Measurements from ENCODE around the gene SRPK2. TPM values are rescaled to one million over a fixed set of nuclear protein-coding genes. Genes with fewer than 3 reads are reported as not detected.

Gene SRPK2
- polyA plus RNA-seq, 1 experiment, result 10.8 TPM

GRCh38 chr7:105126436-105126975 is 262.2 kb downstream of the SRPK2 start:
- TF ChIP-seq, protein P1, sequence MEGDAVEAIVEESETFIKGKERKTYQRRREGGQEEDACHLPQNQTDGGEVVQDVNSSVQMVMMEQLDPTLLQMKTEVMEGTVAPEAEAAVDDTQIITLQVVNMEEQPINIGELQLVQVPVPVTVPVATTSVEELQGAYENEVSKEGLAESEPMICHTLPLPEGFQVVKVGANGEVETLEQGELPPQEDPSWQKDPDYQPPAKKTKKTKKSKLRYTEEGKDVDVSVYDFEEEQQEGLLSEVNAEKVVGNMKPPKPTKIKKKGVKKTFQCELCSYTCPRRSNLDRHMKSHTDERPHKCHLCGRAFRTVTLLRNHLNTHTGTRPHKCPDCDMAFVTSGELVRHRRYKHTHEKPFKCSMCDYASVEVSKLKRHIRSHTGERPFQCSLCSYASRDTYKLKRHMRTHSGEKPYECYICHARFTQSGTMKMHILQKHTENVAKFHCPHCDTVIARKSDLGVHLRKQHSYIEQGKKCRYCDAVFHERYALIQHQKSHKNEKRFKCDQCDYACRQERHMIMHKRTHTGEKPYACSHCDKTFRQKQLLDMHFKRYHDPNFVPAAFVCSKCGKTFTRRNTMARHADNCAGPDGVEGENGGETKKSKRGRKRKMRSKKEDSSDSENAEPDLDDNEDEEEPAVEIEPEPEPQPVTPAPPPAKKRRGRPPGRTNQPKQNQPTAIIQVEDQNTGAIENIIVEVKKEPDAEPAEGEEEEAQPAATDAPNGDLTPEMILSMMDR (IDR thresholded peaks at IDR 0.05; ENCODE audit: insufficient read depth, low read depth, low read length), result no peak
- Histone ChIP-seq H3K27me3 (ENCODE audit: control insufficient read depth, insufficient read depth, low read length) (no peaks in the 10 kb centered on the region), H3K36me3 (ENCODE audit: control insufficient read depth, insufficient read depth, low read length) (peaks cover 5% of the 10 kb centered on the region), H3K4me3 (ENCODE audit: low read depth, low read length) (no peak overlapping the region)
- ChIA-PET CTCF (interaction anchor here (0.7 to 2.7 kb wide), 4 partner anchors 9 to 145 kb away, joined by 3 to 11 read pairs (median 4); no protein-coding TSS in a partner anchor), POLR2A (no interaction called here)
- no peak for DNase-seq (ENCODE audit: low read depth)

DNA sequence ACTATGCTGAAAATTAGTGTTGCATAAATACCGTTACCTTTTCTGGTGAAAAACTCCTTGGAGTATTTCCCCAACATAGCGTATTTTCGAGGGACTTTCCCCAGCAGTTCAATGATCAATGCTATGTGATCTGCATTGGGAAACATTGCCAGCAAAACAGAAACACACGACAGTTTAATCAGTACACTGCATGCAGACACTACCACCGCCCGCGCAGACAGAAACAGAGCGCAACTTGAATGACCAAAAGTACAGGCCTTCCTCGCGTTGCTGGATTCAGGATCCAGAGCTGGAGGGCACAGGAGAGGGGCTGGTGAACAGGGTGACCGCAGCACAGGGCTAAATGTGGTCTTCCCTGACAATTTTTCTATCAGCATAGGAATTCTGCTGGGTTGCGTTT is 263.0 kb downstream of the SRPK2 start:
- ChIA-PET CTCF (interaction anchor here (0.7 to 2.7 kb wide), 4 partner anchors 8 to 145 kb away, joined by 3 to 11 read pairs (median 4); no protein-coding TSS in a partner anchor), POLR2A (no interaction called here)
- H3K27me3 ChIP-seq (ENCODE audit: control insufficient read depth, insufficient read depth, low read length), result no peaks in the 10 kb centered on the region
- no peak for DNase-seq (ENCODE audit: low read depth)
- TF ChIP-seq, protein P1 (IDR thresholded peaks at IDR 0.05; ENCODE audit: insufficient read depth, low read depth, low read length), result no peak
- H3K4me3 ChIP-seq (ENCODE audit: low read depth, low read length), result no peak overlapping the region
- peaks cover 5% of the 10 kb centered on the region for H3K36me3 ChIP-seq (ENCODE audit: control insufficient read depth, insufficient read depth, low read length)

DNA sequence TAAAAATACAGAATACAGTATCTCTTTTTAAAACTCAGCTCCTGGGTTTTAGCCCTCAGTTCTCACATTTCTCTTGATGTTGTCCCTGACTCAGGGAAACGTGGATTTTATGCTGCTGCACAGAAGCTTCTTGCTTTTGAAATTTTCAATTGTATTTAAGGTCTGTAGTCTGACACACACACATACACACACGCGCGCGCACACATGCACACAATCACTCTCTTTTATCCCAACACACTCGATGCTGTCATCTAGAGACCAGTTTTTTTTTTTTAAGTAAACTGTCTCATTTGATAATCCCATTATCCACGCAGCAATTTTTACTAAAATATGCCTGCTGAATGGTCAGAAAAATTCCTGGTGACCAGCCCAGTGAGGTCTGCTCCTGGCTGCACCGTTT is 266.1 kb downstream of the SRPK2 start:
- Histone ChIP-seq H3K27me3 (ENCODE audit: control insufficient read depth, insufficient read depth, low read length) (no peaks in the 10 kb centered on the region), H3K36me3 (ENCODE audit: control insufficient read depth, insufficient read depth, low read length) (peaks cover 6% of the 10 kb centered on the region), H3K4me3 (ENCODE audit: low read depth, low read length) (no peak overlapping the region)
- TF ChIP-seq, protein P1 (IDR thresholded peaks at IDR 0.05; ENCODE audit: insufficient read depth, low read depth, low read length), result no peak
- POLR2A ChIA-PET, result no interaction called here
- DNase-seq (ENCODE audit: low read depth), result no peak
- CTCF ChIA-PET, result interaction anchor here (1.7 kb wide), 1 partner anchor 14 kb away, joined by 5 read pairs; no protein-coding TSS in a partner anchor

GRCh38 chr7:105118612-105119600 is 269.8 kb downstream of the SRPK2 start:
- TF ChIP-seq, protein P1 (IDR thresholded peaks at IDR 0.05; ENCODE audit: insufficient read depth, low read depth, low read length), result no peak
- no peaks in the 10 kb centered on the region for H3K27me3 ChIP-seq (ENCODE audit: control insufficient read depth, insufficient read depth, low read length)
- CTCF ChIA-PET, result interaction anchor here (1.8 kb wide), 1 partner anchor 17 kb away, joined by 5 read pairs; no protein-coding TSS in a partner anchor
- DNase-seq (ENCODE audit: low read depth), result no peak
- POLR2A ChIA-PET, result no interaction called here
- H3K36me3 ChIP-seq (ENCODE audit: control insufficient read depth, insufficient read depth, low read length), result peaks cover 5% of the 10 kb centered on the region
- H3K4me3 ChIP-seq (ENCODE audit: low read depth, low read length), result no peak overlapping the region
